HFF-Myc (cell line): Measurements from ENCODE around the gene CFAP74.

ENCODE experiments used
- DNase-seq: peaks from one replicate; pipeline ENCODE4 v3.0.0-alpha.2; 2011; ENCODE audit warnings: low read depth; ENCODE audit errors: extremely low read depth
- H3K4me3 ChIP-seq: replicated peaks from 2 replicates; pipeline ENCODE4 v1.5.1; 2011; ENCODE audit warnings: low read depth, mild to moderate bottlenecking, control low read depth, low read length
- TF ChIP-seq, protein P1 (sequence below): IDR thresholded peaks from 2 replicates; pipeline ENCODE4 v1.5.1; 2012; ENCODE audit warnings: mild to moderate bottlenecking, low read depth, low read length, control low read depth; ENCODE audit errors: missing control alignments

Gene CFAP74

DNA sequence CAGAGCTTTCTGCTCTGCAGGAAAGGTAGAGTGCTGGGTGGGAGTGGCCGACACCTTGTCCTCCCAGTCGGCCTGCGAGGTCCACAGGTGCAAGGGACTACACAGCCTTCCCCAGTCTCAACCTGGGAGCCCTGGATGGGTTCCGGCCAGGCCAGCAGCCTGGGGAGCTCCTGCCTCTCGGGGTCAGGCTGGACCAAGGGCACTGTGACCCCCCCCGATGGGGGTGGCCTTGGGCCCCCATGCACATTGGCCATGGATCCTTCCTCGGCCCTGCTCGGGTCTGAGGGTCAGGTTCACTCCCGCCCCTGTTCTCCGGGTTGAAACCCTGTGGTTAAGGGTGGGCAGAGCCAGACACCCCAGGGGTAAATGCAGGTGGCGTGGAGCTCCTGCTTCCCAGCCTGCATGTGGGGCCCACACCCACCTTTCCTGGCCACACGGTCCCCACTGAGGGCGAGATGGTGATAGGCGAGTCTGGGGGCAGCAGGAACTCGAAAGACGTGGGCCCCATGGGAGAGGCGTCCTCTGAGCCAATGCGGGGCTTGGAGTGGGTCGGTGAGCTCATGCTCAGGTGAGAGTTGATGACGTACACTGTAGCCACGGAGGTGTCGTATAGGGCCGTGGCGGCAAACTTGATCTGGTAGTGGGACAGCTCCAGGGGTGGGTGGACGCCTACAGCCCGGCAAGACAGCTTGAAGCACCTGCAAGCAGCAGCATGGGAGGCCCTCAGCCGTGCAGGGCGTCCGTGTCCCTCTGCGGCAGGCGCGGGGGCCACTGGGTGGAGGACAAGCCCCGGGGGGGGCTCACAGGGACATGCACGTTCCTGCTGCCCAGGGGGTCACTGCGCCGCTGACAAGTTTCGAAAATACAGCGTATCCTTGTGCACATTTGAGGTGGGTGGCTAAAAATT lies 73.7 kb downstream of the CFAP74 start:
- DNase-seq, result no peak
- TF ChIP-seq, protein P1, sequence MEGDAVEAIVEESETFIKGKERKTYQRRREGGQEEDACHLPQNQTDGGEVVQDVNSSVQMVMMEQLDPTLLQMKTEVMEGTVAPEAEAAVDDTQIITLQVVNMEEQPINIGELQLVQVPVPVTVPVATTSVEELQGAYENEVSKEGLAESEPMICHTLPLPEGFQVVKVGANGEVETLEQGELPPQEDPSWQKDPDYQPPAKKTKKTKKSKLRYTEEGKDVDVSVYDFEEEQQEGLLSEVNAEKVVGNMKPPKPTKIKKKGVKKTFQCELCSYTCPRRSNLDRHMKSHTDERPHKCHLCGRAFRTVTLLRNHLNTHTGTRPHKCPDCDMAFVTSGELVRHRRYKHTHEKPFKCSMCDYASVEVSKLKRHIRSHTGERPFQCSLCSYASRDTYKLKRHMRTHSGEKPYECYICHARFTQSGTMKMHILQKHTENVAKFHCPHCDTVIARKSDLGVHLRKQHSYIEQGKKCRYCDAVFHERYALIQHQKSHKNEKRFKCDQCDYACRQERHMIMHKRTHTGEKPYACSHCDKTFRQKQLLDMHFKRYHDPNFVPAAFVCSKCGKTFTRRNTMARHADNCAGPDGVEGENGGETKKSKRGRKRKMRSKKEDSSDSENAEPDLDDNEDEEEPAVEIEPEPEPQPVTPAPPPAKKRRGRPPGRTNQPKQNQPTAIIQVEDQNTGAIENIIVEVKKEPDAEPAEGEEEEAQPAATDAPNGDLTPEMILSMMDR, result no peak
- H3K4me3 ChIP-seq, result no peak overlapping the region

DNA sequence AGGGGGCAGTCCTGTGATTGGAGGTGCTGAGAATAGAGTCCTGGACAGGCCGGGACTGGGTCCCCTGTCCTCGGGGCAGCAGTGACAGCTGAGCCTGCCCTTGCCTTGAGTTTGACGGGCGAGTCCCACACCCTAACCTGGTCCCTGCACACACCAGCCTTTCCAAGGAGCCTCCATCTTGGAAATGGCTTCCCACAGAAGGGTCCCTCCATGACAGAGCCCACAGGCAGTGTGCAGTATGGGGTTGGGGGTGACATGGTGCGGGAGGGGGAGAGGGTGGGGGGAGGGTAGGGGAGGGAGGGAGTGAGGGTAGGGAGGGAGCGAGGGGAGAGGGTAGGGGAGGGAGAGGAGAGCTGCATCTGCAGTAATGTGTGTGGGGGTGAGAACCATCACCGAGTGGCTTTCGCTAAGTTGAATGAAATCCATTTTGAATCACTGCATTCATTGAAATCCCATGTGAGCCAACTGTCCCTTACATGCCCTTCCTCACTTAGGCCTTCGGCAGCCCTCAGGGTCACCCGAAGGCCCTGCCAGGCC lies 74.4 kb downstream of the CFAP74 start:
- TF ChIP-seq, protein P1, result no peak

DNA sequence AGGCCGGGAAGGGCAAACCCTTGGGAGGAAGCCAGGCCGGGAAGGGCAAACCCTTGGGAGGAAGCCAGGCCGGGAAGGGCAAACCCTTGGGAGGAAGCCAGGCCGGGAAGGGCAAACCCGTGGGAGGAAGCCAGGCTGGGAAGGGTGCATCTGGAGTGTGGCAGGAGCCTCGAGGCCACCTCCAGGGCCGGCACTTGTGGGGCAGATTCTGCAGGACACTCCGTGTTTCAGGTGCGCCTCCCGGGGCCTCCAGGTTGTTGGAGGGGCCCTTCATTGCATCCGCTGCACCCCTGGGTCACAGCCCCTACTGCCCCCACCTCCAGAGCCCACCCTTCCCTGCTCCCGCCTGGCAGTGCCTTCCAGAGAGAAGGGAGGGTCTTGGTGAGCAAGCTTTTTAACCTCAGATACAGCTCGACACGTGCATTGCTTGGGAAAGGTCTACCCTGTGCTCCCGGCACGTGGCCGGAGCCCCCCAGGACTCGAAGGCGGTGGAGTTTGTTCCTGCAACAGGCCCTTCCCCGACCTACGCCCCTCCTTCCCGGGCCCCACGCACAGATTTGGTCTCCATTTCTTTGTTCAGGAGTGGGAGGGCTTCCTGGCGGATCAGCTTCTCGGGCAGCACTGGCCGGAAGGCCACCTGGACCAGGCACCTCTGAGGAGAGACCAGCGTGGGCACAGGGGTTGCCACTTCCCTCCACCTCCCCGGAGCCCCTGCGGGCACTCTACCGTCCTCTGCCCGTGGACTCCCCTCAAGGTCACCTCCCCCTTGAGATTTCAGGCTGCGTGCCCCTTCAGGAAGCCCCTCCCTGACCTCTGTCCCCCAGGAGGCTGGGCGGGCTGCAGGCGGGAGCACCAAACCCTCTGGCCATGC lies 75.1 kb downstream of the CFAP74 start:
- DNase-seq, result no peak
- H3K4me3 ChIP-seq, result no peak overlapping the region
- TF ChIP-seq, protein P1, result no peak

More for the DNA sequence above, 74.4 kb downstream of the CFAP74 start:
- no peak for DNase-seq
- H3K4me3 ChIP-seq, result no peak overlapping the region

- TF ChIP-seq, protein P1, result no peak
- DNase-seq, result no peak
- H3K4me3 ChIP-seq, result no peak overlapping the region
Observed at GRCh38 chr1:1927751-1928150, 75.8 kb downstream of the CFAP74 start.

DNA sequence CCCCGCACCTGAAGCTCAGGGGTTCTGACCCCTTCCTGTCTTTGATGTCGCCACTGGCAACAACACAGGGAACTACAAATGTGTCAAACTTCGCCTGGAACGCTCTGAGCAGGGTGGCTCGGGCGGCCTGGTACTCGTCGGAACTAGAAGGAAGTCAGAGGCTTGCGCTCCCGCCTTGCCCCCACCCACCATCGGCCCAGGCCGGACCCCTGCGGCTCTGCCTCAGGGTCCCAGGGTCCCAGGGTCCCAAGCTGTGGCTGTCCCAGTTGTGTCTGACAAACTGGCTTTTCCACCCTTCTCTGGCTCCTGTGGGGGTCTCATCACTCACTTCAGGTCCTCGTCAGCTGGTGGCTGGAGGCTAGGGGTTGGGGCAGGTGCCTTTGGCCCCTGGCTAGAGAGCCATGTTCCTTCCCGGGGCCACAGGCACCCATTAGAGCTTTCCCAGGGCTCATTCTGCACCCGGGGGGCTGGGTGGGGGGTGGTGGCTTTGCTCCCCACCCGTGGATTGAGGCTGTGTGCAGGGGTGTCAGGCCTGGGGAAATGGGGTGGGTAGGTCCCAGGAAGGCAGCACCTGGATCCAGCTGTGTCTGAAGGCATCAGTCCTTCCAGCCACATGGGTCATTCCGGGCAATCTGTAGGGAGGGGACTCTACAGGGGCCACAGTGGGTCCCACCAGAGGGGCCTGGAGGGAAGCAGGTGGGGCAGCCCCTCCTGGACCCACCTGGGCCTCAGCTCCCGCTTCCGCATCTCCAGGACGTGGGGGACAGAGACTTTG lies 76.5 kb downstream of the CFAP74 start:
- TF ChIP-seq, protein P1, result no peak
- DNase-seq, result no peak
- H3K4me3 ChIP-seq, result no peak overlapping the region

DNA sequence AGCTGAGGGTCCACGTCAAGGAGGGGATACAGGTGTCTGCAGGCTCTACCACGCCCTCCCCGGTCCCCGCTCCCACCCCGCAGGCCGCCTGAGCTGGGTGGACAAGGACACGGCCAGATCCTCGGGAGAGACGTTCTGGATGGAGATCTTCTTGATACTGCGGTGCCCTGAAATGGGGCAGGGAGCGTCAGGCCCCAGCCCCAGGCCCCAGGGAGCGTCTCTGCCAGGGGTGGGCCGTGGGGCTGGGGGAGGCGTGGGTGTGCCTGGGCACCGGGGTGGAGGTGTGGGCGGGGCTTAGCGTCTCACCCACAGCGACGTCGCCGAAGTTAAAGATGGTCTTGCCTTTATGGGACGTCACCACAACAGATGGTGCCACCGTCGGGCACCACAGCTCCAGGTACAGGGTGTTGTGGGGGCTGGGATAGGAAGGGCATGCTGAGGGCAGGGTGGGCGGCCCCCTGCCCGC lies 77.2 kb downstream of the CFAP74 start:
- no peak for DNase-seq
- TF ChIP-seq, protein P1, result no peak

More for the DNA sequence above, 77.2 kb downstream of the CFAP74 start:
- no peak overlapping the region for H3K4me3 ChIP-seq
